H9 (cell line): ENCODE results near the gene PTCD2. TPM values are rescaled to one million over a fixed set of nuclear protein-coding genes. Genes with fewer than 3 reads are reported as not detected.

Experiments
- DNase-seq: peaks from one replicate; pipeline ENCODE4 v3.0.0-alpha.2; 2017
- H2AFZ ChIP-seq: one replicate; pipeline ENCODE4 v1.6.1; 2013; ENCODE audit warnings: mild to moderate bottlenecking, low read length, control low read depth, moderate library complexity
- H2AK5ac ChIP-seq: 2 replicates; pipeline ENCODE4 v1.6.1; 2013; ENCODE audit warnings: low read length, control low read depth, mixed read lengths; ENCODE audit not compliant: insufficient read length
- H2BK120ac ChIP-seq: one replicate; pipeline ENCODE4 v1.6.1; 2013; ENCODE audit warnings: low read depth, mild to moderate bottlenecking, low read length, control low read depth, inconsistent platforms; ENCODE audit not compliant: poor library complexity, severe bottlenecking
- H2BK12ac ChIP-seq: 2 replicates; pipeline ENCODE4 v1.6.1; 2013; ENCODE audit warnings: low read length, control low read depth, mixed read lengths, low read depth; ENCODE audit not compliant: insufficient read length
- H2BK15ac ChIP-seq: 2 replicates; pipeline ENCODE4 v1.6.1; 2013; ENCODE audit warnings: low read depth, low read length, control low read depth
- H2BK20ac ChIP-seq: one replicate; pipeline ENCODE4 v1.6.1; 2013; ENCODE audit warnings: low read depth, mild to moderate bottlenecking, low read length, control low read depth, inconsistent platforms; ENCODE audit not compliant: poor library complexity, severe bottlenecking
- H2BK5ac ChIP-seq: 2 replicates; pipeline ENCODE4 v1.6.1; 2013; ENCODE audit warnings: low read length, control low read depth, mixed read lengths; ENCODE audit not compliant: insufficient read length
- H3K14ac ChIP-seq: 2 replicates; pipeline ENCODE4 v1.6.1; 2013; ENCODE audit warnings: low read length, control low read depth; ENCODE audit not compliant: insufficient read depth
- H3K18ac ChIP-seq: 2 replicates; pipeline ENCODE4 v1.6.1; 2013; ENCODE audit warnings: low read depth, mild to moderate bottlenecking, mixed read lengths, low read length, control low read depth; ENCODE audit not compliant: insufficient read length
- H3K23ac ChIP-seq: 2 replicates; pipeline ENCODE4 v1.6.1; 2013; ENCODE audit warnings: low read length, control low read depth, mixed read lengths, low read depth; ENCODE audit not compliant: insufficient read length
- H3K23me2 ChIP-seq: 2 replicates; pipeline ENCODE4 v1.6.1; 2013; ENCODE audit warnings: low read depth, mild to moderate bottlenecking, mixed read lengths, low read length, control low read depth; ENCODE audit not compliant: insufficient read length, poor library complexity, severe bottlenecking
- H3K27ac ChIP-seq: 2 replicates; pipeline ENCODE4 v1.5.1; 2013; ENCODE audit warnings: low read length, control low read depth, mixed read lengths, low read depth; ENCODE audit not compliant: insufficient read length
- H3K27me3 ChIP-seq: 2 replicates; pipeline ENCODE4 v1.6.1; 2013; ENCODE audit warnings: low read length, control low read depth, inconsistent platforms; ENCODE audit not compliant: insufficient read depth
- H3K4ac ChIP-seq: 2 replicates; pipeline ENCODE4 v1.6.1; 2013; ENCODE audit warnings: low read depth, mild to moderate bottlenecking, control low read depth, inconsistent platforms, low read length, moderate library complexity
- H3K4me1 ChIP-seq: 2 replicates; pipeline ENCODE4 v1.6.1; 2013; ENCODE audit warnings: low read length, control low read depth, inconsistent platforms; ENCODE audit not compliant: insufficient read depth
- H3K4me2 ChIP-seq: 2 replicates; pipeline ENCODE4 v1.6.1; 2013; ENCODE audit warnings: low read length, control low read depth, mixed read lengths; ENCODE audit not compliant: insufficient read length, insufficient read depth
- H3K56ac ChIP-seq: 2 replicates; pipeline ENCODE4 v1.6.1; 2013; ENCODE audit warnings: low read depth, mild to moderate bottlenecking, mixed read lengths, low read length, control low read depth; ENCODE audit not compliant: insufficient read length
- H3K79me1 ChIP-seq: 2 replicates; pipeline ENCODE4 v1.6.1; 2013; ENCODE audit warnings: low read depth, mild to moderate bottlenecking, moderate library complexity, low read length, control low read depth, inconsistent platforms; ENCODE audit not compliant: insufficient read depth, poor library complexity, severe bottlenecking
- H3K79me2 ChIP-seq: 2 replicates; pipeline ENCODE4 v1.6.1; 2013; ENCODE audit warnings: low read length, control low read depth, inconsistent platforms; ENCODE audit not compliant: insufficient read depth
- H3K9ac ChIP-seq: 2 replicates; pipeline ENCODE4 v1.6.1; 2013; ENCODE audit warnings: low read length, control low read depth, mixed read lengths; ENCODE audit not compliant: insufficient read length; ENCODE audit errors: extremely low read depth
- H3K9me3 ChIP-seq: one replicate; pipeline ENCODE4 v1.6.1; 2013; ENCODE audit warnings: low read depth, low read length, inconsistent platforms; ENCODE audit not compliant: control insufficient read depth
- H3T11ph ChIP-seq: one replicate; pipeline ENCODE4 v1.6.1; 2013; ENCODE audit warnings: mild to moderate bottlenecking, low read length, control low read depth, inconsistent platforms
- H4K20me1 ChIP-seq: one replicate; pipeline ENCODE4 v1.6.1; 2013; ENCODE audit not compliant: control insufficient read depth, insufficient read length, insufficient read depth
- H4K5ac ChIP-seq: 2 replicates; pipeline ENCODE4 v1.6.1; 2013; ENCODE audit warnings: low read depth, mild to moderate bottlenecking, mixed read lengths, low read length, control low read depth; ENCODE audit not compliant: insufficient read length
- H4K8ac ChIP-seq: replicated peaks from 2 replicates; pipeline ENCODE4 v1.6.1; 2013; ENCODE audit warnings: low read length, control low read depth, mixed read lengths, low read depth; ENCODE audit not compliant: insufficient read length
- H4K91ac ChIP-seq: 2 replicates; pipeline ENCODE4 v1.6.1; 2013; ENCODE audit warnings: low read depth, mild to moderate bottlenecking, moderate library complexity, mixed read lengths, low read length, control low read depth; ENCODE audit not compliant: insufficient read length
- H3K27ac Mint-ChIP-seq, 3 experiments: 2 replicates in 2 of 3; 3 replicates in 1 of 3; pipeline ENCODE4 v1.8.0; 2020 to 2021; ENCODE audit warnings: mixed read lengths in 3 of 3, mild to moderate bottlenecking in 1 of 3, moderate library complexity in 1 of 3
- H3K27me3 Mint-ChIP-seq: 2 replicates; pipeline ENCODE4 v1.8.0; 2021; ENCODE audit warnings: low read depth, mild to moderate bottlenecking, moderate library complexity, mixed read lengths
- H3K36me3 Mint-ChIP-seq, 3 experiments: 2 replicates in 2 of 3; 3 replicates in 1 of 3; pipeline ENCODE4 v1.8.0; 2020 to 2021; ENCODE audit warnings: low read depth in 3 of 3, mixed read lengths in 3 of 3; ENCODE audit not compliant: insufficient read depth in 1 of 3
- H3K4me1 Mint-ChIP-seq, 2 experiments: 2 replicates each; pipeline ENCODE4 v1.8.0; 2020; ENCODE audit warnings: mixed read lengths in 2 of 2
- H3K4me3 Mint-ChIP-seq, 2 experiments: 2 replicates in 1 of 2; 3 replicates in 1 of 2; pipeline ENCODE4 v1.8.0; 2020 to 2021; ENCODE audit warnings: mild to moderate bottlenecking in 2 of 2, mixed read lengths in 2 of 2, moderate library complexity in 1 of 2
- H3K9me3 Mint-ChIP-seq, 2 experiments: 2 replicates in 1 of 2; 3 replicates in 1 of 2; pipeline ENCODE4 v1.8.0; 2020; ENCODE audit warnings: mild to moderate bottlenecking in 2 of 2, mixed read lengths in 2 of 2, moderate library complexity in 1 of 2
- WGBS: extraction: QIAGEN DNeasy Blood & Tissue Kit; methylation state at CpG from one replicate; pipeline ENCODE4 v1.1.7; 2013; ENCODE audit warnings: missing lambda C conversion rate, low lambda C conversion rate, mixed read lengths; ENCODE audit not compliant: insufficient read length; ENCODE audit errors: extremely low coverage; 5-methylcytosine and 5-hydroxymethylcytosine counted together
- total RNA-seq: library from RNA; stranded (reverse); gene quantifications from 2 replicates; pipeline ENCODE4 v1.2.1, GENCODE V29; 2021
- TF ChIP-seq, protein P1 (sequence below): fragments of 200-600 bp; sonication (generic); conservative IDR thresholded peaks from 3 replicates; pipeline ENCODE4 v1.8.0; 2021; ENCODE audit warnings: antibody characterized with exemption, mild to moderate bottlenecking

Gene PTCD2
- total RNA-seq, 1 experiment from 2014 or later, result 12.7 TPM

DNA sequence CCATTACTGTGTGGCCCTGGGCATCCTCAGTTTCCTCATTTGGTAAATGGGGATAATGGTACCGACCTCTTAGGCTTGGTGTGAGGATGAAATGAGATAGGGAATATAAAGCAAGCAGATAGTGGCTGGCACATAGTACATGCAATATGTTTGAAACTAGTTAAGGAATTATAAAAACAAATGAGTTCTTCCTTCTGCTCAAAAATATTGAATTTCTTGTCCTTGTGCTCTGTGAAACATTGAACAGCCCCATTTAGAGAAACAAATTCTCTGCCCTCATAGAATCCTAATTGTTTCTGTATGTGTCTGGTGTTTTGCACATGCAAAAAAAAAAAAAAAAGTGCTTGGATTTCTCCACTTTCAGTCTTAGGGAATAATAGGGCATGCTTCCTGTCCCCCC lies 39.7 kb downstream of the PTCD2 start:
- Histone ChIP-seq H3K56ac (no peak overlapping the region), H4K5ac (no peak overlapping the region), H3K14ac (no peak overlapping the region), H3K79me2 (no peaks in the 10 kb centered on the region), H3K27ac (no peak overlapping the region), H3K4me2 (no peak overlapping the region), H4K91ac (no peak overlapping the region), H3K4ac (no peak overlapping the region), H2AFZ (no peak overlapping the region), H2BK120ac (no peak overlapping the region), H2BK15ac (no peak overlapping the region), H2BK5ac (no peak overlapping the region), H3K9ac (no peak overlapping the region), H3T11ph (no peak overlapping the region), H4K8ac (no peak overlapping the region), H3K9me3 (no peaks in the 10 kb centered on the region), H3K23me2 (no peaks in the 10 kb centered on the region), H4K20me1 (no peaks in the 10 kb centered on the region), H3K27me3 (no peaks in the 10 kb centered on the region), H2AK5ac (no peak overlapping the region), H2BK12ac (no peak overlapping the region), H3K4me1 (peaks cover 4% of the 10 kb centered on the region; the same call in 1 of the 2 replicates), H3K79me1 (no peaks in the 10 kb centered on the region), H3K18ac (no peak overlapping the region), H2BK20ac (no peak overlapping the region), H3K23ac (no peak overlapping the region)
- DNase-seq, result no peak
- Mint-ChIP-seq H3K36me3 (peaks cover 18 to 36% (median 31%) of the 10 kb centered on the region in 3 experiments), H3K4me1 (peaks cover 13 to 24% of the 10 kb centered on the region in 2 experiments), H3K27me3 (no peaks in the 10 kb centered on the region), H3K4me3 (no peak overlapping the region), H3K27ac (no peak overlapping the region; a peak in 2 of 7 replicates), H3K9me3 (peaks cover 0 to 2% of the 10 kb centered on the region in 2 experiments; a peak in 1 of 5 replicates)
- no CpG with 5 or more reads among the region's 1 CpG for WGBS
- TF ChIP-seq, protein P1, sequence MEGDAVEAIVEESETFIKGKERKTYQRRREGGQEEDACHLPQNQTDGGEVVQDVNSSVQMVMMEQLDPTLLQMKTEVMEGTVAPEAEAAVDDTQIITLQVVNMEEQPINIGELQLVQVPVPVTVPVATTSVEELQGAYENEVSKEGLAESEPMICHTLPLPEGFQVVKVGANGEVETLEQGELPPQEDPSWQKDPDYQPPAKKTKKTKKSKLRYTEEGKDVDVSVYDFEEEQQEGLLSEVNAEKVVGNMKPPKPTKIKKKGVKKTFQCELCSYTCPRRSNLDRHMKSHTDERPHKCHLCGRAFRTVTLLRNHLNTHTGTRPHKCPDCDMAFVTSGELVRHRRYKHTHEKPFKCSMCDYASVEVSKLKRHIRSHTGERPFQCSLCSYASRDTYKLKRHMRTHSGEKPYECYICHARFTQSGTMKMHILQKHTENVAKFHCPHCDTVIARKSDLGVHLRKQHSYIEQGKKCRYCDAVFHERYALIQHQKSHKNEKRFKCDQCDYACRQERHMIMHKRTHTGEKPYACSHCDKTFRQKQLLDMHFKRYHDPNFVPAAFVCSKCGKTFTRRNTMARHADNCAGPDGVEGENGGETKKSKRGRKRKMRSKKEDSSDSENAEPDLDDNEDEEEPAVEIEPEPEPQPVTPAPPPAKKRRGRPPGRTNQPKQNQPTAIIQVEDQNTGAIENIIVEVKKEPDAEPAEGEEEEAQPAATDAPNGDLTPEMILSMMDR, result no peak
